ENCODE results near the gene SRRD.

GRCh38 chr22:26466196-26466595, 17.5 kb upstream of the SRRD start:
- TF ChIP-seq, protein P1, sequence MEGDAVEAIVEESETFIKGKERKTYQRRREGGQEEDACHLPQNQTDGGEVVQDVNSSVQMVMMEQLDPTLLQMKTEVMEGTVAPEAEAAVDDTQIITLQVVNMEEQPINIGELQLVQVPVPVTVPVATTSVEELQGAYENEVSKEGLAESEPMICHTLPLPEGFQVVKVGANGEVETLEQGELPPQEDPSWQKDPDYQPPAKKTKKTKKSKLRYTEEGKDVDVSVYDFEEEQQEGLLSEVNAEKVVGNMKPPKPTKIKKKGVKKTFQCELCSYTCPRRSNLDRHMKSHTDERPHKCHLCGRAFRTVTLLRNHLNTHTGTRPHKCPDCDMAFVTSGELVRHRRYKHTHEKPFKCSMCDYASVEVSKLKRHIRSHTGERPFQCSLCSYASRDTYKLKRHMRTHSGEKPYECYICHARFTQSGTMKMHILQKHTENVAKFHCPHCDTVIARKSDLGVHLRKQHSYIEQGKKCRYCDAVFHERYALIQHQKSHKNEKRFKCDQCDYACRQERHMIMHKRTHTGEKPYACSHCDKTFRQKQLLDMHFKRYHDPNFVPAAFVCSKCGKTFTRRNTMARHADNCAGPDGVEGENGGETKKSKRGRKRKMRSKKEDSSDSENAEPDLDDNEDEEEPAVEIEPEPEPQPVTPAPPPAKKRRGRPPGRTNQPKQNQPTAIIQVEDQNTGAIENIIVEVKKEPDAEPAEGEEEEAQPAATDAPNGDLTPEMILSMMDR (IDR thresholded peaks at IDR 0.05 in 4 of 5, conservative IDR thresholded peaks at IDR 0.05 in 1 of 5), result no peak
- TF ChIP-seq POLR2A (IDR thresholded peaks at IDR 0.05), result no peak
